ENCODE data around the gene USP7.

DNA sequence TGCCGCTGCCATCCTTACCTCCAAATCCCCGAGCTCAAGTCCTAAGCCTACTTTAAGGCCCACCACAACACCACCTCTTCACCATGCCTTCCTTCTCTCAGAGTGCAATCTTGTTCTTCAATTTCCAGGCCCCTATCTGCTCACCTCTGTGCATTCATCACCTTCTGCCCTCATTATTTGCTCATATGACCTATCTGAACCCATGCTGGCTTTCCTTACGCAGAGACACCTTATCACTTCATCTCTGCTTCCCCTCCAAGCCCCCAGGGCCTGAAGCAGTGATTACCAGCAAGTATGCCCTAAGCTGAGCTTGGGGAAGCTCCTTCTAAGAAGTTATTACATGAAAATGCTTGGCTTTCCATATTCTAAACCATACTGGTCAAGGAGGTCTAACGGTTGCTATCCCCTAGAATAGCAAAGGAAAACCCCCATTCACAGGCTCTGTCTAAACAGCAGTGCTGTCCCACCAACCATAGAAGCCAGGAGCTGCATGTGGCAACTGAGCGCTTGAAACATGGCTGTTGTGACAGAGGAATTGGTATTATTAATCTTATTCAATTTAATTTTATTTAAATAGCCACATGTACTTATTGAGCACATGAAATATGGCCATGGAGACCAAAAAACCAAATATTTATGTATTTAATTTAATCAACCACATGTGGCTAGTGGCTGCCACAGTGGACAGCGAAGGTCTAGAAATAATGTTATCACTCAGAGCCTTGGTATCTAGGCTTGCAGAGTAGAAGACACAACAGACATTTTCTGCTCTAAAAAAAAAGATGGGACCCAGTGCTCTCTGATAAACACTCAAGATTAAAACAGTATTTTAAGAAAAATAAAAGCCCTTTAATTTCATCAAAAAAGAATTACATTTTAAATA is 13.9 kb downstream of the USP7 start:
- TF ChIP-seq POLR2AphosphoS5 (IDR thresholded peaks at IDR 0.05) (no peak), EP300 (IDR thresholded peaks at IDR 0.05) (no peak)
- TF ChIP-seq, protein P1, sequence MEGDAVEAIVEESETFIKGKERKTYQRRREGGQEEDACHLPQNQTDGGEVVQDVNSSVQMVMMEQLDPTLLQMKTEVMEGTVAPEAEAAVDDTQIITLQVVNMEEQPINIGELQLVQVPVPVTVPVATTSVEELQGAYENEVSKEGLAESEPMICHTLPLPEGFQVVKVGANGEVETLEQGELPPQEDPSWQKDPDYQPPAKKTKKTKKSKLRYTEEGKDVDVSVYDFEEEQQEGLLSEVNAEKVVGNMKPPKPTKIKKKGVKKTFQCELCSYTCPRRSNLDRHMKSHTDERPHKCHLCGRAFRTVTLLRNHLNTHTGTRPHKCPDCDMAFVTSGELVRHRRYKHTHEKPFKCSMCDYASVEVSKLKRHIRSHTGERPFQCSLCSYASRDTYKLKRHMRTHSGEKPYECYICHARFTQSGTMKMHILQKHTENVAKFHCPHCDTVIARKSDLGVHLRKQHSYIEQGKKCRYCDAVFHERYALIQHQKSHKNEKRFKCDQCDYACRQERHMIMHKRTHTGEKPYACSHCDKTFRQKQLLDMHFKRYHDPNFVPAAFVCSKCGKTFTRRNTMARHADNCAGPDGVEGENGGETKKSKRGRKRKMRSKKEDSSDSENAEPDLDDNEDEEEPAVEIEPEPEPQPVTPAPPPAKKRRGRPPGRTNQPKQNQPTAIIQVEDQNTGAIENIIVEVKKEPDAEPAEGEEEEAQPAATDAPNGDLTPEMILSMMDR (IDR thresholded peaks at IDR 0.05), result no peak

Measured in esophagus muscularis mucosa (tissue), 4 donors.